LNCaP clone FGC (cell line): Measurements from ENCODE around the gene ZMIZ1.

Experiments
- DNase-seq: peaks from one replicate; pipeline ENCODE4 v3.0.0-alpha.2; 2011; ENCODE audit warnings: low read depth
- H3K4me3 ChIP-seq: 2 replicates; pipeline ENCODE4 v1.5.1; 2011; ENCODE audit warnings: mild to moderate bottlenecking, low read depth, low read length, control low read depth
- TF ChIP-seq, protein P1 (sequence below): IDR thresholded peaks from 2 replicates; pipeline ENCODE4 v1.5.1; 2012; ENCODE audit warnings: mild to moderate bottlenecking; ENCODE audit not compliant: control insufficient read depth, insufficient read depth; ENCODE audit errors: extremely low read depth

Gene ZMIZ1

DNA sequence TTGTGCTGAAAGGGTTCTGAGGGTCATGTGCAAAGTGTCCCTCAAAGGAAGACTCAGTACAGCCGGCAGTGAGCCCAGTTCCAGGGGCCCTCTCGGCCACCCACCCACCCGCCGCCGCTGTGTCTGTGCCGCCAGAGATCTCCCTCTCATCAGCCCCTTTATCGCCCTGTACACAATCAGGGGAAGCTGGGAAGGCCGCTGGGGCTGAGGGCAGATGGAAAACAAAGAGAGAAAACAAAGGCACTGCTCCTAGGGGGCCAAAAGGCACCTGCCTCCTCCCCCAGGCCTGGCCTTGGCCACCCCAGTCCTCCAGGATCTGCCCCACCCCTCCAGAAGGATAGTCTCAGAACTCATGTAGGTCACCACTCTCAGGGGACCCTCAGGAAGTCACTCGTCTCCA is 67.0 kb downstream of the ZMIZ1 start:
- no peak for DNase-seq
- TF ChIP-seq, protein P1, sequence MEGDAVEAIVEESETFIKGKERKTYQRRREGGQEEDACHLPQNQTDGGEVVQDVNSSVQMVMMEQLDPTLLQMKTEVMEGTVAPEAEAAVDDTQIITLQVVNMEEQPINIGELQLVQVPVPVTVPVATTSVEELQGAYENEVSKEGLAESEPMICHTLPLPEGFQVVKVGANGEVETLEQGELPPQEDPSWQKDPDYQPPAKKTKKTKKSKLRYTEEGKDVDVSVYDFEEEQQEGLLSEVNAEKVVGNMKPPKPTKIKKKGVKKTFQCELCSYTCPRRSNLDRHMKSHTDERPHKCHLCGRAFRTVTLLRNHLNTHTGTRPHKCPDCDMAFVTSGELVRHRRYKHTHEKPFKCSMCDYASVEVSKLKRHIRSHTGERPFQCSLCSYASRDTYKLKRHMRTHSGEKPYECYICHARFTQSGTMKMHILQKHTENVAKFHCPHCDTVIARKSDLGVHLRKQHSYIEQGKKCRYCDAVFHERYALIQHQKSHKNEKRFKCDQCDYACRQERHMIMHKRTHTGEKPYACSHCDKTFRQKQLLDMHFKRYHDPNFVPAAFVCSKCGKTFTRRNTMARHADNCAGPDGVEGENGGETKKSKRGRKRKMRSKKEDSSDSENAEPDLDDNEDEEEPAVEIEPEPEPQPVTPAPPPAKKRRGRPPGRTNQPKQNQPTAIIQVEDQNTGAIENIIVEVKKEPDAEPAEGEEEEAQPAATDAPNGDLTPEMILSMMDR: no peak
- H3K4me3 ChIP-seq: no peak overlapping the region

DNA sequence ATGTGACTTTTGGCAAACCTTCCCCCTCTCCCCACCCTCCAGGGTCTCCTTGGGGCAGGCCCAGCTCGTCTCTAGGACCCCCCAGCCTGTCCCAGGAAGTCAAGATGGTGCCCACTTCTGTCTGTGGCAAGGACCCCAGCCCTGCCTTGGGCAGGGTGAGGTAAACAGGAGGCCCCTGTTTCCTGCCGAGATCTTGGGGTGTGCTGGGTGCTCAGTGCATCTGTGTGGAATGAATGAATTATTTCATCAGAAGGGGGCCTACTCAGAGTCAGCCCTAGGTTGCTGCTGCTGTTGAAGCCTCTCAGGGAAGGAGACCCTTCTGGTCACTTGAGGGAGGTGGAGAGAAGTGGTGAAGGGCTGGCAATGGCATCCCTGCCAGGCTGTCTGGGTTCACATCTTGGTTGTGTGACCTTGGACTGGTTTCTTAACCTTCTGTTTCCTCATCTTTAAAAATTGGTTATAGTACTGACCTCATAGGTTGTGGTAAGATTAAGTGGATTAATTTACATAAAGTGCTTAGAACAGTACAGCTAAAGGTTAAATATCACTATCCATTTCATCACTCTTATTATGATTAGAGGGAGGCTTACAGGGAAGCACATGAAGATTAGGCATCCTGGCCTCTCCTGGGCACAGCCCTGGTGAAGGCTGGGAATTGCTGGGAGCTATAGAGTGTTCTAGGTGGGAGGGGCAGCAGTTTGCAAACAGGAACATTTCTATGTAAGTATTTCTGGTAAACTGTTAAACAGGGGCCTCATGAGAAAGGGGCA is 67.7 kb downstream of the ZMIZ1 start:
- DNase-seq: no peak
- H3K4me3 ChIP-seq: no peak overlapping the region
- TF ChIP-seq, protein P1: no peak

DNA sequence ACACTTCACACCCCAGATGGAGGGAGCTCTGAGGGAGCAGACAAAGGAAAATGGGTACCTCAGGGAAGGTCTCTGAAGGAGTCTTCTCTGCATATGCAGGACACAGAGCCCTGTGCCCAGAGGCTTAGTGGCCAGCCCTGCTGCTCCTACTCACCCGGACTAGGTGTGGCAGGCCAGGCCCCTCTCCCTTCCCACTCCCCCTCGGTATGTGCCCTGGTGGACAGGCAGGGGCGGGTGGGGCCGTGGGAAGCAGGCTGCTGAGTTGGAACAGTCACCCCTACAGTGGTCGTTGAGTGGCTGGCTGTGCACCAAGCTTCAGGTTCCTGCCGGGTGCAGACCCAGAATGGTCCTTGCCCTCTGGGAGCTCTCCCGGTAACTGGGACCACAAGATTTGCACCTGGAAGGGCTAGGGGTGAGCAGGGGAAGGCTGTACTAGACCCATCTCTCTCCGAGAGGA is 68.6 kb downstream of the ZMIZ1 start:
- DNase-seq: no peak
- H3K4me3 ChIP-seq: no peak overlapping the region
- TF ChIP-seq, protein P1: no peak

GRCh38 chr10:79137826-79138225 is 69.1 kb downstream of the ZMIZ1 start:
- DNase-seq: no peak
- H3K4me3 ChIP-seq: no peak overlapping the region
- TF ChIP-seq, protein P1: no peak

DNA sequence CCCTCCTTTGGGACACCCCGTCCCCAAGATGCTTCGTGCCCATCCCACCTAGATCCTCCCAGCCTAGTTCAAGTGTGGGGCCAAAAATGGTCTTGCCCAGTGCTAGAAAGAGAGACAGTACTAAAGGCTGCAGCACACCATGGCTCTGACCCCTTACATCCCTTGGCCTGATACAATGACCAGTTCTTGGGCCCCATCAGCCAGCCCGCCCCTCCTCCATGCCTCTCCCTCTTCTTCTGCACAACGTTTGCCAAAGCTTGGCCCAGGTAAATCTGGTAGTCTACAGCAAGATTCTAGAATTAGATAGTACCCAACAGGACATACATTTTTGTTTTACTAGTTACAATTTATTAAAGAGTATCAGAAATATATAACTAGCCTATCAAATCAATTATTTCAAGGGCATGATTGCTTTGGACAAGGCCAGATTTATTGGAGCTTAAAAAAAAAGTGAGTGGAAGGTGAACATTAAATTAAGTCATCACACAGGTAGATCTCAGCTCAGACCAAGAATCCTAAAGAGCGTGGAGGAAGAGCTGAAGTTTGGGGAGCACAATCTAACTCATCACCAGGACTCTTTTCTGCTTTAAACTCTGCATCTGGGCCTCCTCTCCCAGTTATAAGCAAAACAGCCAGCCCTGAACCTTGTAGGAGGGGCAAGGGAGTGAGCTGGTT is 69.8 kb downstream of the ZMIZ1 start:
- no peak for DNase-seq
- TF ChIP-seq, protein P1: no peak
- no peak overlapping the region for H3K4me3 ChIP-seq

DNA sequence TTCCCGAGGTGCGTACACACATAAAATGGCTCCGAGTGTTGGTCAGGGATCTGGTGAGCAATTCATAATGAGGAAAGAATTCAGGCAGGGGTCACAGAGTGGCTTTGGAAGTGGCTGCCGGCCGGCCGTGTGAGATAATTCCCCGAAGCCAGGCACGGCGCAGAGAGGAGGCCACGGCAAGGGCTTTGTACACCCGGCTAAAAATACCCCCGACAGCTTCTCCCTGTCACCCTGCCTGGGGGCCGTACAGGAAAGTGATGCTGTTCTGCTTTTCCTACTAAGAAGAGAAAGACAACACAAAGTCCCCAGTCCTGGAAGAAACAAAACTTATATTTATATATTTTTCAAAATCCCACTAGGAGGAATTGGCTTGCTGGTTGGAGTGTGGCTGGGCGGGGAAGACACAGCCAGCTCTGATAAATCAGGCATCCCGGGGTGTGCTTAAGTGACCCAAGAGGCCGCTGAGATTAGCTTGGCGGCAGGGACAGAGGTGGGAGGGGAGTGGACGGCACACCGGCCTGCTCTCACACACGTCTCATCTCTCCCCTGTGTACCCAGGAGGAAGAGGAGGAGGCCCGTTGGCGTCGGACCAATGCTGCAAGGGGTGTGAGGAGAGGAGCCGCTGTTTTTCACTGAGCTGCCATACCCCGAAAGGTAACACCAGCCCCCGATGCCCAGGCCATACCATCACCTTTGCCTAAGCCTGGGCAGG is 70.5 kb downstream of the ZMIZ1 start:
- TF ChIP-seq, protein P1: no peak
- no peak for DNase-seq
- H3K4me3 ChIP-seq: no peak overlapping the region
